SK-N-SH treated with all-trans-retinoic acid at 6 μM for 48 hours (cell line): ENCODE data around the gene CYTH4.
A peak's percentile ranks its signal among the peaks of the same experiment; 100 is the strongest.
"Not testable (repeated sequence)": the region's sequence is repeated elsewhere in the genome, so short reads cannot be mapped to it uniquely, and the experiment has no call there.

Source experiments
- ATAC-seq: fragments of 200-7000 bp; cut with Tn5 transposase; 3 replicates; pipeline ENCODE4 v1.9.1; 2020; ENCODE audit warnings: mild to moderate bottlenecking, moderate library complexity
- BACH2 ChIP-seq: fragments of 250-450 bp; sonication (Bioruptor Pico); IDR thresholded peaks from 2 replicates; pipeline ENCODE4 v1.9.0; 2021; ENCODE audit warnings: mild to moderate bottlenecking, borderline replicate concordance
- CSDC2 ChIP-seq: fragments of 250-450 bp; sonication (Bioruptor Pico); IDR thresholded peaks from 2 replicates; pipeline ENCODE4 v1.5.0; 2020; ENCODE audit warnings: mild to moderate bottlenecking, moderate library complexity
- CSRNP3 ChIP-seq: fragments of 250-450 bp; sonication (Bioruptor Pico); IDR thresholded peaks from 2 replicates; pipeline ENCODE4 v1.5.1; 2021; ENCODE audit warnings: mild to moderate bottlenecking, moderate library complexity
- ESRRG ChIP-seq: fragments of 250-450 bp; sonication (Bioruptor Pico); IDR thresholded peaks from 2 replicates; pipeline ENCODE4 v1.6.1; 2021; ENCODE audit warnings: mild to moderate bottlenecking
- ISL1 ChIP-seq: fragments of 250-450 bp; sonication (Bioruptor Pico); IDR thresholded peaks from 2 replicates; pipeline ENCODE4 v2.1.2; 2022; ENCODE audit warnings: mild to moderate bottlenecking, moderate library complexity
- OSR1 ChIP-seq: fragments of 250-450 bp; sonication (Bioruptor Pico); IDR thresholded peaks from 2 replicates; pipeline ENCODE4 v1.8.0; 2022; ENCODE audit warnings: moderate library complexity, mild to moderate bottlenecking, inconsistent platforms
- PATZ1 ChIP-seq: fragments of 250-450 bp; sonication (Bioruptor Pico); IDR thresholded peaks from 2 replicates; pipeline ENCODE4 v1.8.0; 2020; ENCODE audit warnings: mild to moderate bottlenecking, moderate library complexity, borderline replicate concordance
- POU6F1 ChIP-seq: fragments of 250-450 bp; sonication (Bioruptor Pico); IDR thresholded peaks from 2 replicates; pipeline ENCODE4 v1.8.0; 2021; ENCODE audit warnings: low read depth, mild to moderate bottlenecking, moderate library complexity, borderline replicate concordance
- PPARA ChIP-seq: fragments of 250-450 bp; sonication (Bioruptor Pico); IDR thresholded peaks from 2 replicates; pipeline ENCODE4 v1.5.0; 2020; ENCODE audit warnings: mild to moderate bottlenecking, borderline replicate concordance
- TCF4 ChIP-seq: fragments of 250-450 bp; sonication (Bioruptor Pico); IDR thresholded peaks from 2 replicates; pipeline ENCODE4 v1.8.0; 2021; ENCODE audit warnings: mild to moderate bottlenecking, moderate library complexity, borderline replicate concordance
- TOX ChIP-seq: fragments of 250-450 bp; sonication (Bioruptor Pico); IDR thresholded peaks from 2 replicates; pipeline ENCODE4 v1.8.0; 2021; ENCODE audit warnings: mild to moderate bottlenecking, moderate library complexity, borderline replicate concordance
- TSHZ2 ChIP-seq: fragments of 250-450 bp; sonication (Bioruptor Pico); IDR thresholded peaks from 2 replicates; pipeline ENCODE4 v1.5.0; 2020; ENCODE audit warnings: mild to moderate bottlenecking, moderate library complexity
- ZFP3 ChIP-seq: fragments of 250-450 bp; sonication (Bioruptor Pico); IDR thresholded peaks from 2 replicates; pipeline ENCODE4 v1.5.0; 2020; ENCODE audit warnings: mild to moderate bottlenecking, moderate library complexity
- ZFP30 ChIP-seq: fragments of 450-650 bp; formaldehyde crosslinking; IDR thresholded peaks from 2 replicates; pipeline ENCODE4 v1.5.0; 2022; ENCODE audit warnings: mild to moderate bottlenecking, moderate library complexity
- ZNF8 ChIP-seq: fragments of 450-650 bp; formaldehyde crosslinking; IDR thresholded peaks from 2 replicates; pipeline ENCODE4 v1.5.0; 2020; ENCODE audit warnings: mild to moderate bottlenecking, moderate library complexity

The CYTH4 gene

GRCh38 chr22:37328017-37328416, 45.7 kb downstream of the CYTH4 start:
- TF ChIP-seq TOX (CRISPR knock-in tag) (0 out of 2 replicates have a peak, but pooled peaks have one; percentile 31), POU6F1 (CRISPR knock-in tag) (no peak)
- TF ChIP-seq, all 23 proteins: peak for 1
- peak; percentile 68 for ATAC-seq

- ATAC-seq, result not testable (repeated sequence)
These were observed 46.4 kb downstream of the CYTH4 start for GRCh38 chr22:37328538-37329237.

- TF ChIP-seq BACH2 (CRISPR knock-in tag), result no peak
- no peak for TF ChIP-seq ISL1 (CRISPR knock-in tag)
- TF ChIP-seq ZNF8, result no peak
- TF ChIP-seq ZFP30, result no peak
- TF ChIP-seq PPARA (CRISPR knock-in tag), result no peak
- TF ChIP-seq POU6F1 (CRISPR knock-in tag), result no peak
- TF ChIP-seq ESRRG (CRISPR knock-in tag), result no peak
- TF ChIP-seq, all 23 proteins: peak for 0
- peak; percentile 89 for ATAC-seq
These were observed 47.2 kb downstream of the CYTH4 start for GRCh38 chr22:37329238-37330140.

GRCh38 chr22:37330200-37331033, 48.1 kb downstream of the CYTH4 start:
- TF ChIP-seq CSRNP3 (CRISPR knock-in tag) (no peak), TSHZ2 (CRISPR knock-in tag) (no peak), ZFP3 (no peak), TCF4 (CRISPR knock-in tag) (no peak), ZFP30 (no peak), ZNF8 (no peak), OSR1 (CRISPR knock-in tag) (no peak), PATZ1 (CRISPR knock-in tag) (no peak), ISL1 (CRISPR knock-in tag) (no peak), BACH2 (CRISPR knock-in tag) (no peak), TOX (CRISPR knock-in tag) (no peak), CSDC2 (no peak)
- TF ChIP-seq, all 23 proteins: peak for 0
- peak; percentile 57 for ATAC-seq
